ENCODE results near the gene MTREX.

Gene MTREX

DNA sequence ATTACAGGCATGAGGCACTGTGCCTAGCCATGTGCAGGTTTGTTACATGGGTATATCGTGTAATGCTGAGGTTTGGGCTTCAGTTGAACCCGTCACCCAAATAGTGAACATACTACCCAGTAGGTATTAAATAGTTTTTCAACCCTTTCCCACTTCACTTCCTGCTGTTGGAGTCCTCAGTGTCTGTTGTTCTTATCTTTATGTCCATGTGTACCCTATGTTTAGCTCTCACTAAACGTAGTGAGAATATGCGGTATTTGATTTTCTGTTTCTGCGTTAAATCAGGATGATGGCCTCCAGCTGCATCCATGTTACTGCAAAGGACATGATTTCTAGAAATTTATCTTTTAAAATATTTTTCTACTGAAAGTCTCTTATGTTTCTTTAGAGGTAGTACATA is 17.8 kb downstream of the MTREX start:
- no peak for DNase-seq

DNA sequence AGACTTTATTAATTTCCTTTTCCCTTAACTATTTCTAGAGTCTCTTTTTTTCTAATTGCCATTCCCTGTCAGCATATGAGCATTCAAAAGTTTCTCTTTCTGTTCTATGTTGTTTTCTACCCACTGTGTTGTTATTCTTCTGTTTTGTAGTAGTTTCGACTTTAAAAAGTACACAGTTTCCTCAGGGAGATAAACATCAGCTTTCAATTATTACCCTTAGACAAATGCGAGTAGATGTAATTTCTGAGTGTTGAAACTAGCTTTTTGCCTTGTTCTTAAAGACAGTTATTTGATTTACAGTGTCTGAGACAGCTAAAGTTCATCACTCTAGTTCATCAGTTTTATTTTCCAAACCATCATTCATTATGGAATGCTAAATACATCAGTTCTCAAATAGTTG is 19.5 kb downstream of the MTREX start:
- DNase-seq: no peak

DNA sequence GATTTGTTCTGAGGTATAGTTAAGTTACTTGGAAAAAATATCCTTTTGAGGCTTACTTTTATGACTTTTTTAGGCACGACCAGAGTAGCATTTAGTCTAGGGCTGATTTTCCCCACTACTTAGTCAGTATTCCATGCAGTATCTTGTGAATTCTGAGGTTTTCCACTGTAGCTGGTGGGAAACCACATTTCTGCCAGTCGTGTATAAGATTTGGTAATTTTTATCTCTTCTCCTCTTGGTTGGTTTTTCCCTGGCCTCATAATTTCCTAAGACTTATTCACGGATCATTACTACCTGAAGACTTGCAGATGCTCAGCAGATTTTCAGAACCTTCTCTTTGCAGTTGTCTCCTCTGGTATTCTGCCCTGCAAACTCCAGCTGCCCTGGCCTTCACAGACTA is 23.5 kb downstream of the MTREX start:
- no peak for DNase-seq

DNA sequence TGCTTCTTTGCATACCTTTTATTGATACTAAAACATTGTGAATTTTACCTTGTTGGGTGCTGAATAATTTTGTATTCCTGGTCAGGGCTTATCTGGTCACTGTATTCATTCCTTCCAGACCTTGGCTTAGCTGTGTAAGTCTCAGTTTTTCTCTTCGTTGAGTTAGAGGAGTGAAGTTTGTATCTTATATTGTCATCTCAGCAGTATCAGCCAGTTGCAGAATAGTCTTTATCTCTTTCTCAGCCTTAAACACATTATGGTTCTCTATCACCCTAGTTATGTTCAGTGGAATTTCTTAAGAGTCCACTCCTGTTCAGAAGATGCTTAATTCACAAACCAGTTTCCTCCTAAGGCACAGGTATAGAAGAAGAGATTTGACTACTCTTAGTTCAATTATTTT is 25.2 kb downstream of the MTREX start:
- no peak for DNase-seq

DNA sequence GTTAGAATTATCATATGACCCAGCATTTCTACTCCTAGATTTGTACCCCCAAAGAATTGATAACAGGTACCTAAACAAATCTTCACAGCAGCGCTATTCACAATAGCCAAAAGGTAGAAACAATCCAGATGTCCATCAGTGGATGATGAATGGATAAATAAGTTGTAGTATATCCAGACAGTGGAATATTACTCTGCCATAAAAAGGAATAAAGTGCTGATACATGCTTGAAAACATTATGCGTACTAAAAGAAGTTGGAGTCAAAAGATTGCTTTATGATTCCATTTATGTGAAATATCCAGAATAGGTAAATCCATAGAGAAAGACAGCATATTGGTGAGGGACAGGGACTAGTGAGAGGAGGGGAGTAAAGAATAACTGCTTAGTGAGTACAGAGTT is 26.0 kb downstream of the MTREX start:
- DNase-seq: no peak

DNA sequence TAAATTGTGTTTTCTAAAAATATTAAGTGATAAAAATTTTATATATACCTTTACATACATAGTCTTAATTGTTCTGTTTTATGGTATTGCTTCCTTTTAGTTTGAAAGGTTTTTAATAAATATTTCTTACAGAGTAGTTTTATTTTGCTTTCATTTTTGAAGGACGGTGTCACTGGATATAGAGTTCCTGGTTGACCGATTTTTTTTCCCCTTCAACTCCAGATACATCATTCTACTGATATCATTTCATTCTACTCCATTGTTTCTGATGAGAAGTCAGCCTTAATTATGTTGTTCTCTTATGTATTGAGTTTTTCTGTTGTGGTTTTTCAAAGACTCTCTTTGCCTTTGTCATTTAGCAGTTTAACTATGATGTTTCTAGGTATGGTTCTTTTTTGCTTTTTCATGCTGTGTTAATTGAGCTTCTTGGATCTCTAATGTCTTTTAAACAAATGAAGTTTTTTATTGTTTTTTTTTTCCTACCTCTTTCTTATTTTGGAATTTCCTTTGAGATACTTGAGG is 30.4 kb downstream of the MTREX start:
- DNase-seq: no peak

DNA sequence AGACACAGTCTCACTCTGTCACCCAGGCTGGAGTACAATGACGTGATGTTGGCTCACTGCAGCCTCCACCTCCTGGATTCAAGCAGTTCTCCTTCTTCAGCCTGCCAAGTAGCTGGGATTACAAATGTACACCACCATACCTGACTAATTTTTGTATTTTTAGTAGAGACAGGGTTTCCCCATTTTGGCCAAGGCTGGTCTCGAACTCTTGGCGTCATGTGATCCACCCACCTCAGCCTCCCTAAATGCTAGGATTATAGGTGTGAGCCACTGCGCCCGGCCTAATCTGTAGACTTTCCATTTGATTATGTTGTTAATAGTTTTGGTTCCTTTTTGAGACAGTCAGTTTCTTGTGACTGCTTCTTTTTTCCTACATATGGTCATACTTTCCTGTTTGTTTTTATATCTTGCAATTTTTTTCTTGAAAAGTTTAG is 31.0 kb downstream of the MTREX start:
- no peak for DNase-seq

DNA sequence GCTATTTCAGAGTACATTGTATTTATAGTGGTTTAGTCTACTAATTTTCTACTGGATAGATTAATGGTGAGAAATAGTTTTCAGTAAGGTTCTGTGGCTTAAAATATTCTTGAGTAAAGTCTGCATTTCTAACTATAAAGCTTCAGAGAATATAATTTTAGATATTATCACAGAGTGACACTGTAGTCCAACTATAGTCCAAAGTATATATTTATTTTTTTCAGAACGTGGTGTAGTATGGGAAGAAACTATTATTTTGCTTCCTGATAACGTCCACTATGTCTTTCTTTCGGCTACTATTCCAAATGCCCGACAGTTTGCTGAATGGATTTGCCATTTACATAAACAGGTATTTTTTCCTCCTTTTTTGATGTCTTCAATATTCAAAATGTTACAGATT is 35.3 kb downstream of the MTREX start:
- no peak for DNase-seq

DNA sequence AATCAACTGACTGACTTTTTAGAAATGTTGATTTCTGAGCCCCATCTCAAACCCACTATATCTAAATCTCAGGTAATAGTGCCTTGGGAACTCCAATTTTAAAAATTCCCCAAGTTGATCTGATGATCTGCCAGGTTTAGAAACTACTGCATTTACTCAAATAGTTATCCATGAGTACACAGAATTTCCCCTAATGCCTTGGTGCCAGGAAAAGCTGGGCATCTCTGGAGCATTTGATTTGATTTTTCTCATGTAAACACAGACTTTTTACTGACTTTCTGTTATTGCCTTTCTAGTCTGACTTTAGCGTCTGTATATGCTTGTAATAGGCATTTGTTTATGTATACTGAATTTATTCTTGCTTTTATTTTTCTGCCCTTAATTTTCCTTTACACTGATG is 35.8 kb downstream of the MTREX start:
- DNase-seq: no peak

DNA sequence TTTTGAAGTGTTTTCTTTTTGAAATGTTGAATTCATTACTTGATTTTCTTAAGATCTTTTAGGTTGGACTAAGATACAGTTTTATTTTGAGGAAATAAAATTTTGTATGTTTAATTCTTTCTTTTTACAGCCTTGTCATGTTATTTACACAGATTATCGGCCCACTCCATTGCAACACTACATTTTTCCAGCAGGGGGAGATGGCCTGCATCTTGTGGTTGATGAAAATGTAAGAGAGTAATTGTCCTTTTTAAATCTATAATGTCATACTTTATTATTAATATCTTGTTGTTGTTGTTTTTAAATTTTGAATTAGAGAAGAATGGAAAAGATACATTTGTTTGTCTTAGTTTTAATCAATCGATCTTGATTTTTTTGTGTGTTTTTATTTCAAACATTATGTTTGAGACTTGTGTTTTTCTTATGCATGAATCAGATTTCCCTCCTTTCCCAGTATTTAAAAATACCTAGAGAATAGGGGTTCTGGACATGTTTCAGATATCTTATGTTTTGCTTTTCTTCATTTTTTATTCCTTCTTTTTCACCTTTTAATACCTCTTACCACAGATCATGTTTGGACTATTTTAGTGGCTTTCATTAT is 36.7 kb downstream of the MTREX start:
- DNase-seq: peak; percentile 63

DNA sequence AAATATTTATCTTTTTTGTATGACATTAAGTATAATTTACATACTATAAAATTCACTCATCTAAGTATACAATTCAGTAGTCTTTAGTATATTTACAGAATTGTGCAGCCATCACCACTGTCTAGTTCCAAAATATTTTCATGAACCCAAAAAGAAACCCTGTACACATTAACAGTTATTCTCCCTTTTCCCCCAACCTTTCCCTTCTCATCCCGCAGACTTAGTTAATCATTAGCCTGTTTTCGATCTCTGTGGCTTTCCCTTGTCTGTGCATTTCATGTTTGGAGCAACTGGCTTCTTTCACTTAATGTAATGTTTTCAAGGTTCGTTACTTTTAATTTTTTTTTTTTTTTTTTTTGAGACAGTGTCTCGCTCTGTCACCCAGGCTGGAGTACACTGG is 37.5 kb downstream of the MTREX start:
- DNase-seq: no peak

DNA sequence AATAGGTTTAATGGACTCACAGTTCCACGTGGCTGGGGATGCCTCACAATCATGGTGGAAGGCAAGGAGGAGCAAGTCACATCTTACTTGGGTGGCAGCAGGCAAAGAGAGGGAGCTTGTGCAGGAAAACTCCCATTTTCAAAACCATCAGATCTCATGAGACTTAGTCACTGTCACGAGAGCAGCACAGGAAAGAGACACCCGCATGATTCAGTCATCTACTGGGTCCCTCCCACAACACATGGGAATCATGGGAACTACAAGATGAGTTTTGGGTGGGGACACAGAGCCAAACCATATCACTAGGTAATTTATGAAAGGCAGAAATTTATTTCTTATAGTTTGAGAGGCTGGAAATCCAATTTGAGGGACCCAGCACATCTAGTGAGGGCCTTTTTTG is 40.0 kb downstream of the MTREX start:
- no peak for DNase-seq

DNA sequence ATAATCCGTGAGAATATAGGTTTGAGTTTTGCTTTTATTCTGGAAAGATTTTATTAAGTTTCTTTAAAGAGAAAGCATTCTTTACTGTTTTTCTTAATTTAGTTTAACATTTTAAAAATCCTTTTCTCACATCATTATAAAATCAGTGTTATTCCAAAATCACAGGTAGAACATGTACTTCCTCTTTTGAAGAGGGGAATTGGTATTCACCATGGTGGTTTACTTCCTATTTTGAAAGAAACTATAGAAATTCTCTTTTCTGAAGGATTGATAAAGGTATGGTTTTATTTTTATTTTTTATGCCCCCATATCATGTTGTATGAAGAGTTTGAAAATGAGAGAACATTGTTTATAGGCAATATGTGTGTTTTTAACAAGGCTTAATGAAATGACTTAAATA is 43.0 kb downstream of the MTREX start:
- DNase-seq: no peak

DNA sequence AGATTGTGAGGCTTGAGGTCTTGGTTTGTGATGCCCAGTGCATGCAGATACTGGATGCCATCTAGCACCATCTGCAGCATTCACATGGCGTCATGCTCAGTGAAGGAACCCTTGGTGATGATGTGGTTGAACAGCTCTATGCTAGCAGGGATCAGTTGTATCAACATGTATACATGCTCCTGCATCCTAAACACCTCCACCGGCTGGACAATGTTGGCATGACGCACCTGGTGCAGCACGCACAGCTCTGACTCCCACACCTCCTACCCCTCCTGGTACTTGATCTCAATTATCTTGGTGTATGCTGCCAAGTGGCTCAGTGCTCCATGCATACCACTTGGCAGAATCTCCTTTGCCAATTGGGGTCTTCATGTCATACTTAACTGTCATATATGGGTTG is 49.1 kb downstream of the MTREX start:
- no peak for DNase-seq

DNA sequence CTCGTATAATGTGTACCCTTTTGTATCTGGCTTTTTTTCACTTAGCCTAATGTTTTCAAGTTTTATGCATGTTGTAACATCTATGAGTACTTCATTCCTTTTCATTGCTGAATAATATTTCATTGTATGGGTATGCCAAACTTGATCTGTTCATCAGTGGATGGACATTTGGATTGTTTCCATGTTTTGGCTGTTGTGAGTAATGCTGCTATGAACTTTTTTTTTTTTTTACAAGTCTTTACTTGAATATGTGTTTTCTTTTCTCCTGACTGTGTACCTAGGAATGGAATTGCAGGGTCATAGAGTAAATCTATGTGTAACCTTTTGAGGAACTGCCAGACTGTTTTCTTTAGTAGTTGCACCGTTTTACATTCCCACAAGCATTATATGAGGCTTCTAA is 52.4 kb downstream of the MTREX start:
- no peak for DNase-seq

DNA sequence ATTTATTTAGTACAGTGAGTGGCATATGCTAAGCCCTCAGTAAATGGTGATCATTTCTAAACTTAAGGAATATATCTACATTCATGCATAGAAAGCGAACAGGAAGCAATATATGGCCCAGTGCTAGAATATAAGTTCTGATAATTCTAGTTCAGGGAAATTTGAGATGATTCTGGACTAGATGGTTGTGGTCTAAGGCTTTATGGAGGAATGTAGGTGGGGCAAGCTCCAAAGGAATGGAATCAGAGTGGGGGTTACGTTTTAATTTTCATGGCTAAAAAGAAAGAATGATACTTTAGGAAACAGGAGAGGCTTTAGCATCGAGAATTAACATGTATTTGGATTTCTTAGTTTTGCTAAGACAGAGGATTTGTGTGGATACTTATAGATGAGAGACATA is 56.1 kb downstream of the MTREX start:
- DNase-seq: no peak

DNA sequence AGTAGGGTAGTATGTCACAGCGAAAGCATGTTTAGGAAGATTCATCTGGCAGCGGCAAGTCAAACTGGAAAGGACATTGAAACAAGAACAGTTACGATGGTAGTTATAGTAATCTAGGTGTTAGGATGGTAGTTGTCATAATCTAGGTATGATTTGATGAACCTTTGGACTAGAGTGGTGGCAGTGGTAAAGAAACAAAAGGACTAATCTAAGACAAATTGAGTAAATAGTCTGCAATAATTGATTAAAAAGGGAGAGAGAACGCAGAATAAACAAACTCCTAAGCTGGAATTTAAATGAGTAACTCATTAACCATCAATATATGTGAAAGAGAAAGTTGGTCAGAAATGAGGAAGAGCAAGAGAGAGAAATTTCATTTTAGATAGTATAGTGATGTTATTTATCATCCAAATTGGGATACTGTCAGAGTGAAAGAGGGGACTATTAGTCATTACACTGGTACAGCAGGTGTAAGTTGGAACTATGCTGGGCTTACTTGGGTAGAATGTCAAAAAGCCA is 56.8 kb downstream of the MTREX start:
- DNase-seq: no peak

DNA sequence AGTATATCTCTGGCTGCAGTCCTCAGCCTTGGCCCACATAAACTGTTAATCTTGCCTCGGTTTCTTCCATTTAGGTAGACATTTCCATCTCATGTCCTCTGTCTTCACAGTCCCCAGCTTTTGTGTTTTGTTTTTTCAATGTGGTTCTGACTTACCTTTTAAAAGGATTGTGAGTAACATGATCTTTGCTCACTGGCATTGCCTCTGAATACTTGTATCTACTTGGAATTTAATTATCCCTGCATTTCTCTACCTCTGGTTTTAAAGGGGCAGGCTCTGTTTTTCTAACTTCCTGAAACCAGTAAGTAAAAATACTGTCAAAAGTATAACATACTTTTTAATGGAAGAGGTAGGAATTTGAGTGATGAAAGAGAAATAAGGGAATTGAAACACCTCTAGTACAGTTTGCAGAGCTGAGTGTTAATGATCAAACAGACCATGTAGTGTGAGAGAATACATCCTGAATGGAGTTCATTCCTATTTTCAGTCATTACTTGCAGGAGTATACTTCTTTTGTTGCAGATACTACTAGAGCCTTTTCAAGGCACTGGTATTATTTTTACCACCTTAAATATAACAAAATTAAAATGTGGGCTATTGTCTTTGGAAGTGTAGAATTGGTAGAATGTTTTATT is 62.6 kb downstream of the MTREX start:
- no peak for DNase-seq

DNA sequence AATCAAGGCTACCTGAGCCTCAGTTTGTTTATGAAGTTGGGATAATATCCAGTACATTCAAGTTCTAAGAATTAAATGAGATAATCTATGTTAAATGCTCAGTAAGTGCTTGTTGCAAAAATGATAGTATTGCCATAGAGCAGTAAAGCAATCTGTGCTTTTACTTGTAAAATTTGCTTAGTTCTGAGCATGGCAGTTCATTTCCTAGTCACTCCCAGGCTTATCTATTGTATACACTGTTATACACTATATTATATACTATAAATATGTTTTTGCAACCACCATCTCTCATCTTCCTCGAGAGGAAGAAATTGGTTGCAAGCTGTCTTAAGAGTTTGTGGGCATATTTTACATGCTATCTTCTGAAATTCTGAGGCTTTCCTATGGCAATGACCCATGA is 63.4 kb downstream of the MTREX start:
- no peak for DNase-seq

DNA sequence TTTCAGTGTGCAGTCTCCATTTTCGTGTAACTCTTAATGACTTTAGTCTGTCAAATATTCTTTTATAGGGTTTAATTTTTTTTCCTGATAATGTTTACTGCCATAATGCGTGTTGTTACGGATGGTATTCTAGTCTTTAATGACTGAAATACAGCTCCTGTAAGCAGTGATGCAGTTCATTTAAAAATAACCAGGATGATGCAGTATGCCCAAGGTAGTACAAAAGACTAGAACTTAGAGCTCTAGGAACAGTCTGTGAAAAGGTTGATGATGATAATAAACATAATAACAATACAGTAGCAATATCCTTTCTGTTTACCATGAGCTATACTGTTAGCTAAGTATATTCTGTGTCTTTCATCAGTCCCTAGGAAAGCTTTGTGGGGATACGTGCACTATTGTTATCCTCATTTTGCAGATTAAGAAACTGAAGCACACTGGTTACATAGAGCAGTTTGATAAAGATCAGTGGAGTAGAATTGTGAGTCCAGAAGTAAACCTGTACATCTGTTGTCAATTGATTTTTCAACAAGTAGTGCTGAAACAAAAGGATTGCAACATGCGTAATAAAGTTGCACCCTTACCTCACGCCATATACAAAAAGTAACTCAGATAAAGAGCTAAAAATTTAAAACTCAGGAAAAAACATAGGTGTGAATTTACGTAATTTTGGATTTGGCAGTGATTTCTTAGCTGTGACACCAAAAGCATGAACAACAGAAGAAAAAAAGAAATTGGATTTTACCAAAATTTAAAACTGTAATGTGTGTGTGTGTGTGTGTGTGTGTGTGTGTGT is 64.5 kb downstream of the MTREX start:
- DNase-seq: no peak

DNA sequence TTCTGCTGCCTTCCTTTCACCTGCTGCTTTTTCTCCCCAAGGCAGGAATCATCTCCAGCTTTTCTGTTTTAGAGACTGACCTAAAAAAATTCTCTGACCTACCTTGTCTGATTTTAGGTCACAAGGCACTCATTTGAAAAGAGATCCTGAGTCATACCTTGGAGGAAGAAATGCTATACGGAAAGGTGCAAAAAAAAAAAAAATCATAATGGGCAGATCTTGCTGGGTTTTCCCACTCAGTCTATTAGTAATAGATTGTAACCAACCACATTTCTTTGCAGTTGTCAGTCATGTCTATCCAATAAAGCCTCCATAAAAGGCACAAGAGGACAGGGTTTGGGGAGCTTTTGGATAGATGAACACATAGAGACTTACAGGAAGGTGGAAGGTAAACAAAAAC is 70.0 kb downstream of the MTREX start:
- no peak for DNase-seq

DNA sequence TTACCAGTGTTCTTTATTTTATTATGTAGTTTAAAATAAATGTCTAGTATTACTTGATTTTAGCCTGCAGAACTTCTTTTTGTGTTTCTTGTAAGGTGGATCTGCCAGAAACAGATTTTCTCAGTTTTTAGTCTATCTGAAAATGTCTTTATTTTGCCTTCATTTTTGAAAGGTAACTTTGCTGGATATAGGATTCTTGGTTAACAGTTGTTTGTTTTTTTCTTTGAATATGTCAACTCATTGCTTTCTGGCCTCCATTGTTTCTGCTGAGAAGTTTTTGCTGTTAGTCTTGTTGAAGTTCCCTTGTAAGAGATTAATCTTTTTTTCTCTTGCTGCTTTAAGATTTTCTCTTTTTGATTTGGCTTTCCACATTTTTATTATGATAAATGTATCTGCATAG is 75.5 kb downstream of the MTREX start:
- no peak for DNase-seq

DNA sequence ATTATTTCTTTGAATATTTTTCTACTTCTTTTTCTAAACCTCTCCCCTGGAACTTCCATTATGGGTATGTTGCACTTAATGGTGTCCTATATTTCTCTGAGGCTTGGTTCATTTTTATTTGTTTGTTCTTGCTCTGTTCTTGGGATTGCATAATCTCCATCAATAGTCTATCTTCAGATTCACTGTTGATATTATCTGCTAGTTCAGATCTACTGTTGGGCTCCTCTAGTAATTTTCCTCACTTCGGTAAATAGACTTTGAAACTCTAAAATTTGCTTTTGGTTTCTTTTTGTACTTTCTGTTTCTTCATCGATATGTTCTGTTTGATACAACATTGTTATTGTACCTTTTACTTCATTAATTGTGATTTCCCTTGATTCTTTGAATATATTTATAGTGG is 76.3 kb downstream of the MTREX start:
- DNase-seq: no peak

DNA sequence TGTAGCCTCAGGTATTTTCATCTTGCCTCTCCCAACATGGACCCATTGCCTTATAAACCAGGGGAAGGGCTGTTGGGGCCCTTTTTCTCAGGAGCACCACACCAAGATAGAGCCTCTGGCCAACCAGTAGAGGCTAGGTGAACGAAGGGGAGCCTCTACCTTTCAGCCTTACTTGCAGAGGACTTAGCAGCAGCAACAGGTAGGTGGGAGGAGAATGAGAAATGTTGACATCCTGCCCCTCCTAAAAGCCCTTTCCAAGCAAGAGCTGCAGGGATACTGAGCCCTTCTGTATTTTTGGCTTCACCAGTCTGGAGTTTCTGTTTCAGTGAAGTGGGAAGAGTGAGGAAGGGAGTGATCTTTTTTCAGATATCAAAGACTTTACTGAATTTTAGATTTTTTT is 77.4 kb downstream of the MTREX start:
- DNase-seq: no peak

Data from CD4-positive, alpha-beta T cell treated with Interleukin-6 for 4 hours (primary cell).